Hypothalamus (tissue), 51 donors: ENCODE measurements around the gene KLHL21.
"Not testable (repeated sequence)": the region's sequence is repeated elsewhere in the genome, so short reads cannot be mapped to it uniquely, and the experiment has no call there.

Experiments
- DNase-seq, 51 donors: peaks; one replicate each; lab custom pipeline; 2025; lab: John Stamatoyannopoulos, UW

The KLHL21 gene

GRCh38 chr1:6560267-6560666 lies 42.4 kb downstream of the KLHL21 start:
- DNase-seq: no peak

- DNase-seq: not testable (repeated sequence)
These were observed 43.5 kb downstream of the KLHL21 start for GRCh38 chr1:6559161-6559560.

- no peak for DNase-seq
These were observed 45.1 kb downstream of the KLHL21 start for GRCh38 chr1:6557597-6557996.

- peak in 33 of 51 donors; percentile 1 to 51 (median 23) for DNase-seq
These were observed 47.5 kb downstream of the KLHL21 start, which contains the start of gene TAS1R1 for GRCh38 chr1:6554907-6555778. TAS1R1 (plus strand) TSS chr1:6555307; CDS start chr1:6555374, 67 bp downstream.

GRCh38 chr1:6554031-6554906 lies 48.4 kb downstream of the KLHL21 start, which contains the start of gene NOL9:
NOL9 (minus strand) TSS chr1:6554513; CDS start chr1:6554502, 11 bp downstream.
- peak; percentile 33 to 96 (median 85) for DNase-seq

GRCh38 chr1:6547301-6547700 lies 55.4 kb downstream of the KLHL21 start:
- DNase-seq: no peak

- no peak for DNase-seq
These were observed 56.3 kb downstream of the KLHL21 start for GRCh38 chr1:6546326-6546725.

- DNase-seq: no peak
These were observed 57.2 kb downstream of the KLHL21 start for GRCh38 chr1:6545276-6546112.

- DNase-seq: no peak
These were observed 57.8 kb downstream of the KLHL21 start for GRCh38 chr1:6544831-6545230.
